GM19239 (cell line): ENCODE data around the gene DIP2C.
A peak's percentile ranks its signal among the peaks of the same experiment; 100 is the strongest.
"Not testable (repeated sequence)": the region's sequence is repeated elsewhere in the genome, so short reads cannot be mapped to it uniquely, and the experiment has no call there.

Source experiments
- DNase-seq: peaks from one replicate; pipeline ENCODE4 v3.0.0; 2011; ENCODE audit warnings: low spot score; ENCODE audit not compliant: insufficient read length
- FAIRE-seq: peaks from 2 replicates; lab custom pipeline; 2011; peaks lifted over from hg19 to GRCh38; lab: Jason Lieb, UNC

Gene DIP2C

GRCh38 chr10:512661-513060 lies 176.8 kb downstream of the DIP2C start:
- FAIRE-seq, DNase-seq: not testable (repeated sequence)

GRCh38 chr10:511849-512191 lies 177.6 kb downstream of the DIP2C start:
- DNase-seq (no peak), FAIRE-seq (no peak)

GRCh38 chr10:511101-511848 lies 178.2 kb downstream of the DIP2C start:
- peak; percentile 84 for DNase-seq
- peak; percentile 91 for FAIRE-seq

- FAIRE-seq (no peak), DNase-seq (no peak)
These were observed 179.0 kb downstream of the DIP2C start for GRCh38 chr10:510415-510881.

- no peak for DNase-seq
These were observed 179.9 kb downstream of the DIP2C start for GRCh38 chr10:509361-510102.

GRCh38 chr10:508726-509125 lies 180.7 kb downstream of the DIP2C start:
- FAIRE-seq (no peak), DNase-seq (no peak)

More at GRCh38 chr10:509361-510102, 179.9 kb downstream of the DIP2C start:
- FAIRE-seq = no peak

GRCh38 chr10:507908-508444 lies 181.5 kb downstream of the DIP2C start:
- no peak for FAIRE-seq
- no peak for DNase-seq

- FAIRE-seq (no peak), DNase-seq (no peak)
These were observed 182.1 kb downstream of the DIP2C start for GRCh38 chr10:507355-507699.

GRCh38 chr10:506451-507354 lies 182.8 kb downstream of the DIP2C start:
- FAIRE-seq (no peak), DNase-seq (no peak)

GRCh38 chr10:505419-505818 lies 184.0 kb downstream of the DIP2C start:
- DNase-seq (no peak), FAIRE-seq (no peak)

- FAIRE-seq (no peak), DNase-seq (no peak)
These were observed 184.7 kb downstream of the DIP2C start for GRCh38 chr10:504806-505205.

- FAIRE-seq = no peak
- no peak for DNase-seq
These were observed 185.3 kb downstream of the DIP2C start for GRCh38 chr10:504121-504611.

GRCh38 chr10:501596-501995 lies 187.9 kb downstream of the DIP2C start:
- DNase-seq (no peak), FAIRE-seq (no peak)

- DNase-seq (no peak), FAIRE-seq (no peak)
These were observed 188.6 kb downstream of the DIP2C start for GRCh38 chr10:500876-501275.

- no peak for DNase-seq
- FAIRE-seq = no peak
These were observed 189.5 kb downstream of the DIP2C start for GRCh38 chr10:499991-500390.

- FAIRE-seq (no peak), DNase-seq (no peak)
These were observed 190.6 kb downstream of the DIP2C start for GRCh38 chr10:498760-499435.

GRCh38 chr10:497898-498451 lies 191.5 kb downstream of the DIP2C start:
- FAIRE-seq = no peak
- no peak for DNase-seq

- no peak for FAIRE-seq
- no peak for DNase-seq
These were observed 192.2 kb downstream of the DIP2C start for GRCh38 chr10:497289-497688.

- FAIRE-seq (no peak), DNase-seq (no peak)
These were observed 194.9 kb downstream of the DIP2C start for GRCh38 chr10:494556-494955.
